HL-60 (cell line): ENCODE data around the gene RAB34.

Experiments used
- CTCF ChIP-seq: IDR thresholded peaks from one replicate; pipeline ENCODE4 v1.5.1; 2011; ENCODE audit warnings: low read length, control low read depth, inconsistent platforms; ENCODE audit not compliant: insufficient read depth
- GABPA ChIP-seq: IDR thresholded peaks from 2 replicates; pipeline ENCODE4 v1.6.1; 2012; ENCODE audit warnings: low read depth

DNA sequence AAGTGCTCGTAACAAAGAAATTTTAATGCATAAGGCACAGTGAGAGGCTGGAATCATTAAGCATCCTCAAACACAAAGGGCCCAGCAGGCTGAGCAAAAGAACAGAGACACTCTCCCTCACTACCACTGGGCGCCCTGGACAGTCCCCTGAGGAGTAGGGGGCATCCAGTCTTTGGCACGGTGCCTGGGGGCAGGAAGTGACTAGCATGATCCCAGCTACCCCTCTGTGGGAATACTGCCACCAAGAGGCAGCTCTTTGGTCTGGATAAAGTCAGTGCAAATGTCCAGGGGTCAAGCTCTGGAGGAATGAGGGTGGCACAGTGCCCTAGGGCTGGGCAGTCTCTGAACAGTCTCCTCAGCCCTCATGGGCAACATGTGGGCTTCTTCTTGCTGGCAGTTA is 3.4 kb downstream of the RAB34 start:
- TF ChIP-seq CTCF, result no peak
- no peak for TF ChIP-seq GABPA
